C4-2B (cell line): ENCODE data around the gene GALNT9.

Source experiments
- H3K27ac ChIP-seq: fragments of 450-650 bp; 2 replicates; pipeline ENCODE4 v1.5.1; 2017
- ZFX ChIP-seq: fragments of 450-650 bp; IDR thresholded peaks from 2 replicates; pipeline ENCODE4 v1.6.1; 2017
- TF ChIP-seq, protein P1 (sequence below): fragments of 450-650 bp; conservative IDR thresholded peaks from 2 replicates; pipeline ENCODE4 v1.5.1; 2017; ENCODE audit warnings: mild to moderate bottlenecking

Gene GALNT9

DNA sequence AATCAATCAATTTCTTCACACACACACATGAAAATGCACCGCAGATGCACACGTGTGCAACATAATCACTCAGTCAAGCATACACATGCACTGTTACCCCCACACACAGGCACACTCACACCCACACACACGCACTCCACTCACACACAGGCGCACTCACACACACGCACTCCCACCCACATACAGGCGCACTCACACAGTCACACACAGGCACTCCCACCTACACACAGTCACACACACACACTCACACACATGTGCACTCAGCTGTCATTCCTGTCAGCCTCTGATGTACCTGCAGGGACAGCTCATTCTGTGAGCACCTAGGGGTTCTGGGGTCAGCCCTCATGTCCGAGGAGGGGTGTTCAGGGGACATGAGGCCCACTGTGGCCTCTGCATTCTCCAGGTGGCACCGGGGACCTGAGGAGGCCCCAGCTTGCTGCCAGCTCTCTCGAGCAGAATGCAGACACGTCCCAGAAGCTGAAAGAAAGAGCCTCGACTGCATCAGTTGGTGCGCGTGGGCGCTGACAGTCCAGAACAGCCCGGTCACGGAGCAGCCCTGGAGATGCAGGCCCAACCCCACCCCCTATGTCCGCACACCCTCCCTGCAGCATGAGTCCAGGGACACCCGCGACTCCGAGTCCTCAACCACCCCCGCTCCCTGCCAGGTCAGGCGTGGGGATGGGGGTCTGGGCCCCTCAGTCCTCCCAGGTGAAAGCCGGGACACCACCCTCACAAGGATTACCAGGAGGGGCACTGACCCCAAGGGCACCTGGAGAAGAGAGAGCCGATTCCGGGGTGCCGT is 115.8 kb downstream of the GALNT9 start:
- no peak overlapping the region for H3K27ac ChIP-seq

GRCh38 chr12:132211816-132212215 is 117.6 kb downstream of the GALNT9 start:
- TF ChIP-seq, protein P1, sequence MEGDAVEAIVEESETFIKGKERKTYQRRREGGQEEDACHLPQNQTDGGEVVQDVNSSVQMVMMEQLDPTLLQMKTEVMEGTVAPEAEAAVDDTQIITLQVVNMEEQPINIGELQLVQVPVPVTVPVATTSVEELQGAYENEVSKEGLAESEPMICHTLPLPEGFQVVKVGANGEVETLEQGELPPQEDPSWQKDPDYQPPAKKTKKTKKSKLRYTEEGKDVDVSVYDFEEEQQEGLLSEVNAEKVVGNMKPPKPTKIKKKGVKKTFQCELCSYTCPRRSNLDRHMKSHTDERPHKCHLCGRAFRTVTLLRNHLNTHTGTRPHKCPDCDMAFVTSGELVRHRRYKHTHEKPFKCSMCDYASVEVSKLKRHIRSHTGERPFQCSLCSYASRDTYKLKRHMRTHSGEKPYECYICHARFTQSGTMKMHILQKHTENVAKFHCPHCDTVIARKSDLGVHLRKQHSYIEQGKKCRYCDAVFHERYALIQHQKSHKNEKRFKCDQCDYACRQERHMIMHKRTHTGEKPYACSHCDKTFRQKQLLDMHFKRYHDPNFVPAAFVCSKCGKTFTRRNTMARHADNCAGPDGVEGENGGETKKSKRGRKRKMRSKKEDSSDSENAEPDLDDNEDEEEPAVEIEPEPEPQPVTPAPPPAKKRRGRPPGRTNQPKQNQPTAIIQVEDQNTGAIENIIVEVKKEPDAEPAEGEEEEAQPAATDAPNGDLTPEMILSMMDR, result no peak
- TF ChIP-seq ZFX, result no peak
- H3K27ac ChIP-seq, result no peak overlapping the region

More for the DNA sequence above, 115.8 kb downstream of the GALNT9 start:
- TF ChIP-seq ZFX, result no peak
- TF ChIP-seq, protein P1, result no peak

DNA sequence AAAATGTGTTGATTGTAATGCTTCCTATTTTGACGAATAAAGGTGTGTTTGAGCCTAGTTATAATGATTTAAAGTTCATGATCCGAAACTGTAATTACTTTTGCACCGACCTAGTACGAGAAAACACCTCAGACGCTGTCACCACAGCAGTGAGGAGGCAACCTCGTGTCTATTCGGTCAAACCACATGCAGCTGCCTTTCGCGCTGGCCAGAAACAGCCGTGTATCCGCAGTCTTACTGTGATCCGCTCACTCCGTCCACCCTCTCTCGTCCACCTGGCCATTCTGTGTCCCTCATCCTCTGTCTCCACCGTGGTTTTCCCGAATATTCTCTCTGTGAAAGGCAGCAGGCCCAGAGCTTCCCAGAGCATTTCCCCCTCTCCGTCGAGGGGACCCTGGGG is 118.1 kb downstream of the GALNT9 start:
- no peak overlapping the region for H3K27ac ChIP-seq
- TF ChIP-seq, protein P1, result no peak
- no peak for TF ChIP-seq ZFX

GRCh38 chr12:132210223-132211055 is 119.0 kb downstream of the GALNT9 start:
- peak overlapping the region; percentile 15; the same call in 1 of the 2 replicates for H3K27ac ChIP-seq
- TF ChIP-seq, protein P1, result no peak; the same call in 1 of the 2 replicates
- TF ChIP-seq ZFX, result no peak

- peak overlapping the region; percentile 15; the same call in 1 of the 2 replicates for H3K27ac ChIP-seq
- TF ChIP-seq ZFX, result no peak
- TF ChIP-seq, protein P1, result no peak
Observed at GRCh38 chr12:132209619-132210222, 119.7 kb downstream of the GALNT9 start.

- TF ChIP-seq ZFX, result no peak
- TF ChIP-seq, protein P1, result no peak
- H3K27ac ChIP-seq, result no peak overlapping the region
Observed at GRCh38 chr12:132208153-132208823, 121.1 kb downstream of the GALNT9 start.
